AG10803 (cell line): ENCODE data around the gene NCBP3.
A peak's percentile ranks its signal among the peaks of the same experiment; 100 is the strongest.

Source experiments
- DNase-seq: peaks from one replicate; pipeline ENCODE4 v3.0.0; 2010; ENCODE audit warnings: low read depth
- H3K4me3 ChIP-seq: 2 replicates; pipeline ENCODE4 v1.5.1; 2011; ENCODE audit warnings: mild to moderate bottlenecking, low read length, control low read depth
- CTCF ChIP-seq: conservative IDR thresholded peaks from 2 replicates; pipeline ENCODE4 v1.5.1; 2011; ENCODE audit warnings: mild to moderate bottlenecking, low read length, control low read depth, inconsistent platforms

Gene NCBP3

GRCh38 chr17:3892095-3892998, 46.3 kb upstream of the NCBP3 start:
- peak; percentile 72 for DNase-seq
- TF ChIP-seq CTCF: no peak
- peak overlapping the region; percentile 65 for H3K4me3 ChIP-seq

GRCh38 chr17:3891626-3892094, 45.6 kb upstream of the NCBP3 start:
- no peak for TF ChIP-seq CTCF
- DNase-seq: no peak
- peak overlapping the region; percentile 65 for H3K4me3 ChIP-seq

- H3K4me3 ChIP-seq: no peak overlapping the region
- TF ChIP-seq CTCF: no peak
- no peak for DNase-seq
Observed at GRCh38 chr17:3890878-3891219, 44.8 kb upstream of the NCBP3 start.

DNA sequence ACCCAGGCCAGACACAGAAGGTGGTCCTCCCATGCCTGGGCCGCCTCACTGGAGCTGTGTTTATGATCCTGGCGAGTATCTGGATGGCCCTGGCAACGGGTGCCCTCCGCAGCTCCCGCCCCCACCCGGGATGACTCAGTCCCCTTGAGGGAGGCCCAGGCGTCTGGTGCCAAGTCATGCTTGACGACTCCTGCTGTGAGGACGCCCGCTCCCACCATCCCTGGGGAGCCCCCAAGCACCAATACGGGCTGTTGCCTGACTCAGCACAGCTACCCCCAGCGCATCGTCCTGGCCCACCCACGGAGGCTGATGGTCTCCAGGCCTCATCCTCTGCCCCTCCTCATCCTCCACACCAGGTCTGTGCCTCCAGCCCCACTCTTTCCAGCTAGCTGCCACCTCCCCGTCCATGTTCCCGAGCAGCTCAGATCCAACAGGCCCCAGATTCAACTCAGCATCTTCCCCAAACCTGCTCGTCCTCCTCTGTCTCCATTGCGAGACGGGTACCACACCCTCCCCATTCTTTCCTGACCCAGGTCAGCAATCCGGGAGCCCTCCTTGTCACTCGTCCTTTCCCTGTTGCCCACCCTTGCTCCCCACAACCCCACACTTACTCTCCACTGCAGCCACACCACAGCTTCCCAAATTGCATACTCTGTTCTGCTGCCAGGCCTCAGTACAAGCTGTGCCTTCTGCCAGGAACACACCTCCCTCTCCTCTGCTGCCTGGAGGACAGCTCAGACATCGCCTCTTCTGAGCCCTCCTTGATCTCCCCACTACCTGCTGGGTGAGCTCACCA, 44.2 kb upstream of the NCBP3 start:
- TF ChIP-seq CTCF: no peak
- DNase-seq: peak; percentile 90
- no peak overlapping the region; the same call in 1 of the 2 replicates for H3K4me3 ChIP-seq

GRCh38 chr17:3889325-3890012, 43.4 kb upstream of the NCBP3 start:
- H3K4me3 ChIP-seq: no peak overlapping the region; the same call in 1 of the 2 replicates
- no peak for DNase-seq
- TF ChIP-seq CTCF: no peak

DNA sequence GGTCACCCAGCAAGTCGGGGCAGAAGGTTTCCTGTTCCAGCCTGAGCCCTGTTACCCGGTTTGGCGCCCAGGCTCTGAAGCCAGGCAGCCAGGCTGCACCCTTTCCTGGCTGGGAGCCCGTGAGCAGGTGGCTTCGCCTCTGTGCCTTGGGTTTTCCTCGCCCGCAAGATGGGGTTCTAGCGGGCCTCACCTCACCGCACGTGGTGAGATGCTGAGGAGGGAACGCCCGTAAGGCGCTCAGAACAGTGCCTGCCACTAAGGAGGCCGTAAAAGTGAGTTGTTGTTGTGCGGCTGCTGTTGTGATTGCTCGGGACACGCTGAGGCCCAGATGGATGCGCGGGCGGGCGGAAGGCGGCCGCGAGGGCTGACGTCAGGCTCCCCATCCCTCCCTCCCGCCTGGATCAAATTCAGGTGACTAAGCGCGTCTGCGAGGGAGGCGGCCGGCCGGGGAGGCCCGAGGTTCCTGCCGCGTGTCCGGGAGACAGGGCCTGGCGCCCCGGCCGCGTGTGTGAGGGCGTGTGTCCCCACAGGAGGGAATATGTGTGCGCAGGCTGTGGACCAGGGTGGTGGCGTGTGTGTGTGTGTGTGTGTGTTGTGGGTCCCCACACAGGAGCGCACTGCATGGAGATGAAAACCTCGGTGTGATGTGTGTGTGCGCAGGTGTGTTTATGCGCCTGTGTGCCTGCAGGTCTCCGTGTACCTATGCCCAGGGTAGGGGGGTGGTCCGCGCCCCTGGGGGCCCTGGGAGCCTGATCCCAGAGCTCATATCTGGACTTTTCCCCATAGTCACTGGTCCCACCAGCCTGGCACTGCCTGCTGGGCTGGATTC, 42.5 kb upstream of the NCBP3 start:
- DNase-seq: peak; percentile 94
- H3K4me3 ChIP-seq: no peak overlapping the region
- no peak for TF ChIP-seq CTCF
